Esophagus muscularis mucosa (tissue), 4 donors: ENCODE results near the gene PBXIP1. TPM values are rescaled to one million over a fixed set of nuclear protein-coding genes. Genes with fewer than 3 reads are reported as not detected.

ENCODE experiments used
- DNase-seq: peaks from one replicate; pipeline ENCODE4 v3.0.0-alpha.2; 2017; ENCODE audit errors: extremely low spot score
- H3K27ac ChIP-seq, 4 donors: fragments of 200-600 bp; sonication (generic); replicated peaks in 1 of 4; 1 replicate in 3 of 4; 2 replicates in 1 of 4; pipeline ENCODE4 v1.5.1; 2016 to 2019; ENCODE audit warnings: mild to moderate bottlenecking in 1 of 4
- H3K27me3 ChIP-seq, 4 donors: fragments of 200-600 bp; sonication (generic); one replicate each; pipeline versions ENCODE4 v1.5.1 to v1.6.0; 2016 to 2019
- H3K36me3 ChIP-seq, 4 donors: fragments of 200-600 bp; sonication (generic); one replicate each; pipeline ENCODE4 v1.5.1; 2016 to 2019
- H3K4me1 ChIP-seq, 4 donors: fragments of 200-600 bp; sonication (generic); one replicate each; pipeline ENCODE4 v1.5.1; 2016 to 2019
- H3K4me3 ChIP-seq, 4 donors: fragments of 200-600 bp; sonication (generic); 1 replicate in 2 of 4; 2 replicates in 2 of 4; pipeline ENCODE4 v1.5.1; 2016 to 2019; ENCODE audit warnings: mild to moderate bottlenecking in 4 of 4, moderate library complexity in 1 of 4
- H3K9me3 ChIP-seq, 4 donors: fragments of 200-600 bp; sonication (generic); 1 replicate in 3 of 4; 2 replicates in 1 of 4; pipeline ENCODE4 v1.5.1; 2016 to 2019
- CTCF ChIP-seq, 3 experiments: fragments of 200-600 bp in 2 of 3; fragments of 450-650 bp in 1 of 3; sonication (generic) in 2 of 3; IDR thresholded peaks; one replicate each; pipeline ENCODE4 v1.5.1; 2017 to 2019; ENCODE audit warnings: antibody characterized with exemption in 3 of 3, mild to moderate bottlenecking in 2 of 3, moderate library complexity in 1 of 3
- EP300 ChIP-seq: sonication (generic); formaldehyde crosslinking; IDR thresholded peaks from one replicate; pipeline ENCODE4 v1.6.1; 2017; ENCODE audit warnings: antibody characterized with exemption
- POLR2A ChIP-seq: fragments of 450-650 bp; IDR thresholded peaks from one replicate; pipeline ENCODE4 v1.6.1; 2017; ENCODE audit warnings: antibody characterized with exemption, moderate library complexity, mild to moderate bottlenecking, low read depth
- POLR2AphosphoS5 ChIP-seq, 2 donors: sonication (generic); formaldehyde crosslinking; IDR thresholded peaks; one replicate each; pipeline ENCODE4 v1.6.1; 2017; ENCODE audit warnings: antibody characterized with exemption in 2 of 2
- WGBS: methylation state at CpG from one replicate; pipeline ENCODE4 v1.1.5; 2018; 5-methylcytosine and 5-hydroxymethylcytosine counted together
- intact Hi-C: fragments of 100-400 bp; cut with DNase I; formaldehyde crosslinking; loops from one replicate; pipeline ENCODE4 v1.15.1; 2023
- total RNA-seq, 4 donors: library from RNA; depleted of rRNA; stranded (reverse); fragments of >200 nt; gene quantifications; one replicate each; pipeline versions ENCODE4 v1.1.0 to v1.2.1, GENCODE V29; 2016

PBXIP1 gene
- total RNA-seq, 4 donors from 2014 or later: 192 to 309 (median 238) TPM

GRCh38 chr1:154958036-154958435, 2.1 kb upstream of the PBXIP1 start:
- no peak for DNase-seq
- Histone ChIP-seq H3K27me3 (no peaks in the 10 kb centered on the region), H3K9me3 (no peaks in the 10 kb centered on the region), H3K4me3 (no peak overlapping the region), H3K4me1 (peaks cover 57 to 84% (median 76%) of the 10 kb centered on the region in 4 donors), H3K27ac (peak overlapping the region in 3 of 4 donors; percentile 86), H3K36me3 (peaks cover 3 to 25% (median 22%) of the 10 kb centered on the region in 4 donors)
- TF ChIP-seq EP300: no peak
- no peak for TF ChIP-seq CTCF (IDR thresholded peaks at IDR 0.05)
- 86% methylated on average over 2 of the region's 2 CpGs for WGBS
- intact Hi-C loops: no loop called here

- intact Hi-C loops: no loop called here
- Histone ChIP-seq H3K9me3 (no peaks in the 10 kb centered on the region), H3K27ac (peak overlapping the region; percentile 86 to 89 (median 86)), H3K27me3 (no peaks in the 10 kb centered on the region), H3K4me1 (peaks cover 56 to 84% (median 76%) of the 10 kb centered on the region in 4 donors), H3K4me3 (peak overlapping the region in 1 of 4 donors; percentile 51), H3K36me3 (peaks cover 0 to 21% (median 18%) of the 10 kb centered on the region in 4 donors)
- DNase-seq: no peak
- WGBS: 49% methylated on average over 9 of the region's 9 CpGs
- TF ChIP-seq POLR2A (no peak), CTCF (IDR thresholded peaks at IDR 0.05) (no peak), EP300 (no peak), POLR2AphosphoS5 (IDR thresholded peaks at IDR 0.05) (no peak)
Observed at GRCh38 chr1:154957091-154957657, 1.3 kb upstream of the PBXIP1 start.

- H3K4me1 ChIP-seq: peaks cover 56 to 87% (median 81%) of the 10 kb centered on the region in 4 donors
- no peaks in the 10 kb centered on the region for H3K9me3 ChIP-seq
- DNase-seq: no peak
- H3K27me3 ChIP-seq: no peaks in the 10 kb centered on the region
- intact Hi-C loops: no loop called here
- TF ChIP-seq EP300 (no peak), CTCF (IDR thresholded peaks at IDR 0.05) (no peak), POLR2AphosphoS5 (IDR thresholded peaks at IDR 0.05) (peak in 1 of 2 donors; percentile 39)
- 6% methylated on average over 6 of the region's 6 CpGs for WGBS
- H3K36me3 ChIP-seq: peaks cover 0 to 27% (median 20%) of the 10 kb centered on the region in 4 donors
- H3K27ac ChIP-seq: peak overlapping the region; percentile 86 to 89 (median 86)
- H3K4me3 ChIP-seq: peak overlapping the region; percentile 51 to 69 (median 65)
Observed at GRCh38 chr1:154956544-154956941, 644 bp upstream of the PBXIP1 start.

- TF ChIP-seq EP300 (no peak), POLR2A (no peak), POLR2AphosphoS5 (IDR thresholded peaks at IDR 0.05) (peak in 1 of 2 donors; percentile 45)
- intact Hi-C loops: no loop called here
- Histone ChIP-seq H3K9me3 (no peaks in the 10 kb centered on the region), H3K27ac (peak overlapping the region; percentile 86 to 89 (median 86)), H3K36me3 (peaks cover 10 to 41% (median 31%) of the 10 kb centered on the region in 4 donors), H3K27me3 (no peaks in the 10 kb centered on the region), H3K4me3 (peak overlapping the region; percentile 51 to 69 (median 65)), H3K4me1 (peaks cover 46 to 89% (median 76%) of the 10 kb centered on the region in 4 donors)
- 8% methylated on average over 2 of the region's 4 CpGs for WGBS
- DNase-seq: no peak
Observed at GRCh38 chr1:154955039-154955717, 721 bp downstream of the PBXIP1 start.

- H3K27ac ChIP-seq: peak overlapping the region in 3 of 4 donors; percentile 86 to 89 (median 86)
- H3K4me1 ChIP-seq: peaks cover 46 to 83% (median 70%) of the 10 kb centered on the region in 4 donors
- intact Hi-C loops: no loop called here
- no peaks in the 10 kb centered on the region for H3K9me3 ChIP-seq
- peak overlapping the region; percentile 51 to 69 (median 65) for H3K4me3 ChIP-seq
- H3K27me3 ChIP-seq: no peaks in the 10 kb centered on the region
- peaks cover 12 to 43% (median 30%) of the 10 kb centered on the region in 4 donors for H3K36me3 ChIP-seq
- no peak for TF ChIP-seq CTCF (IDR thresholded peaks at IDR 0.05)
- no peak for TF ChIP-seq EP300
- TF ChIP-seq POLR2AphosphoS5 (IDR thresholded peaks at IDR 0.05): no peak
- TF ChIP-seq POLR2A: no peak
- 47% methylated on average over 3 of the region's 3 CpGs for WGBS
- DNase-seq: no peak
Observed at GRCh38 chr1:154954541-154954940, 1.4 kb downstream of the PBXIP1 start.
